ENCODE measurements around the gene PARM1.

Gene PARM1

GRCh38 chr4:74996996-74997395, 64.1 kb downstream of the PARM1 start:
- H3K4me2 ChIP-seq: no peak overlapping the region
- no peaks in the 10 kb centered on the region for H3K36me3 ChIP-seq (ENCODE audit: insufficient read depth)
- no peaks in the 10 kb centered on the region for H3K79me2 ChIP-seq (ENCODE audit: insufficient read depth, low read depth)
- H3K4me1 ChIP-seq (ENCODE audit: low read depth, poor library complexity, severe bottlenecking): peaks cover 8% of the 10 kb centered on the region
- H3K9ac ChIP-seq: no peak overlapping the region
- no peak overlapping the region for H2AFZ ChIP-seq (ENCODE audit: low read depth)
- no peak for TF ChIP-seq CTCF (conservative IDR thresholded peaks at IDR 0.05; ENCODE audit: low read depth, low read length)
- no peaks in the 10 kb centered on the region; the same call in 1 of the 2 replicates for H4K20me1 ChIP-seq (ENCODE audit: insufficient read depth)
- no peaks in the 10 kb centered on the region for H3K27me3 ChIP-seq (ENCODE audit: insufficient read depth, low read depth)
- no peak overlapping the region for H3K27ac ChIP-seq
- H3K4me3 ChIP-seq (IDR thresholded peaks at IDR 0.05; ENCODE audit: insufficient read depth, low read depth, low read length): no peak overlapping the region

- Histone ChIP-seq H3K36me3 (ENCODE audit: insufficient read depth) (no peaks in the 10 kb centered on the region), H3K79me2 (ENCODE audit: insufficient read depth, low read depth) (no peaks in the 10 kb centered on the region)
- no peak for TF ChIP-seq CTCF (conservative IDR thresholded peaks at IDR 0.05; ENCODE audit: low read depth, low read length)
These were observed 65.2 kb downstream of the PARM1 start for GRCh38 chr4:74997948-74998729.

GRCh38 chr4:74999714-75000309, 66.9 kb downstream of the PARM1 start:
- Histone ChIP-seq H3K36me3 (ENCODE audit: insufficient read depth) (no peaks in the 10 kb centered on the region), H3K9ac (no peak overlapping the region), H2AFZ (ENCODE audit: low read depth) (no peak overlapping the region), H3K4me3 (IDR thresholded peaks at IDR 0.05; ENCODE audit: insufficient read depth, low read depth, low read length) (no peak overlapping the region), H3K27me3 (ENCODE audit: insufficient read depth, low read depth) (no peaks in the 10 kb centered on the region), H3K4me1 (ENCODE audit: low read depth, poor library complexity, severe bottlenecking) (peaks cover 36% of the 10 kb centered on the region), H3K4me2 (no peak overlapping the region), H3K79me2 (ENCODE audit: insufficient read depth, low read depth) (no peaks in the 10 kb centered on the region), H4K20me1 (ENCODE audit: insufficient read depth) (no peaks in the 10 kb centered on the region; the same call in 1 of the 2 replicates), H3K27ac (no peak overlapping the region)
- TF ChIP-seq CTCF (conservative IDR thresholded peaks at IDR 0.05; ENCODE audit: low read depth, low read length): no peak

More at GRCh38 chr4:74997948-74998729, 65.2 kb downstream of the PARM1 start:
- H4K20me1 ChIP-seq (ENCODE audit: insufficient read depth): no peaks in the 10 kb centered on the region; the same call in 1 of the 2 replicates
- peaks cover 20% of the 10 kb centered on the region for H3K4me1 ChIP-seq (ENCODE audit: low read depth, poor library complexity, severe bottlenecking)
- no peak overlapping the region for H3K9ac ChIP-seq
- no peaks in the 10 kb centered on the region for H3K27me3 ChIP-seq (ENCODE audit: insufficient read depth, low read depth)
- H3K4me2 ChIP-seq: no peak overlapping the region
- H3K27ac ChIP-seq: no peak overlapping the region
- no peak overlapping the region for H2AFZ ChIP-seq (ENCODE audit: low read depth)
- H3K4me3 ChIP-seq (IDR thresholded peaks at IDR 0.05; ENCODE audit: insufficient read depth, low read depth, low read length): no peak overlapping the region

GRCh38 chr4:75001871-75002270, 69.0 kb downstream of the PARM1 start:
- no peaks in the 10 kb centered on the region for H3K27me3 ChIP-seq (ENCODE audit: insufficient read depth, low read depth)
- H3K4me2 ChIP-seq: no peak overlapping the region
- no peak overlapping the region for H3K4me3 ChIP-seq (IDR thresholded peaks at IDR 0.05; ENCODE audit: insufficient read depth, low read depth, low read length)
- H3K36me3 ChIP-seq (ENCODE audit: insufficient read depth): no peaks in the 10 kb centered on the region
- no peaks in the 10 kb centered on the region for H3K79me2 ChIP-seq (ENCODE audit: insufficient read depth, low read depth)
- no peak for TF ChIP-seq CTCF (conservative IDR thresholded peaks at IDR 0.05; ENCODE audit: low read depth, low read length)
- no peak overlapping the region for H3K27ac ChIP-seq
- H3K9ac ChIP-seq: no peak overlapping the region
- H3K4me1 ChIP-seq (ENCODE audit: low read depth, poor library complexity, severe bottlenecking): peaks cover 51% of the 10 kb centered on the region
- H4K20me1 ChIP-seq (ENCODE audit: insufficient read depth): no peaks in the 10 kb centered on the region; the same call in 1 of the 2 replicates
- no peak overlapping the region for H2AFZ ChIP-seq (ENCODE audit: low read depth)

Data from KMS-11 (cell line).